ENCODE data around the gene VDAC2.
"Not testable (repeated sequence)": the region's sequence is repeated elsewhere in the genome, so short reads cannot be mapped to it uniquely, and the experiment has no call there.

VDAC2 gene

GRCh38 chr10:75211007-75211691, 553 bp downstream of the VDAC2 start:
- H3K9ac ChIP-seq (ENCODE audit: low read length), result peak overlapping the region; percentile 100
- no peaks in the 10 kb centered on the region for H3K9me3 ChIP-seq (ENCODE audit: control insufficient read depth, low read length)
- no peaks in the 10 kb centered on the region for H3K27me3 ChIP-seq (replicated peaks; ENCODE audit: control insufficient read depth, insufficient read depth, low read length)
- H3K4me1 ChIP-seq (ENCODE audit: control insufficient read depth, insufficient read depth, low read length), result peaks cover 38% of the 10 kb centered on the region
- peak overlapping the region; percentile 99 for H3K4me3 ChIP-seq (ENCODE audit: low read length)
- peaks cover 40% of the 10 kb centered on the region for H3K36me3 ChIP-seq (ENCODE audit: control insufficient read depth, insufficient read depth, low read length, severe bottlenecking)
- peak; percentile 81 for DNase-seq (ENCODE audit: low read depth)

DNA sequence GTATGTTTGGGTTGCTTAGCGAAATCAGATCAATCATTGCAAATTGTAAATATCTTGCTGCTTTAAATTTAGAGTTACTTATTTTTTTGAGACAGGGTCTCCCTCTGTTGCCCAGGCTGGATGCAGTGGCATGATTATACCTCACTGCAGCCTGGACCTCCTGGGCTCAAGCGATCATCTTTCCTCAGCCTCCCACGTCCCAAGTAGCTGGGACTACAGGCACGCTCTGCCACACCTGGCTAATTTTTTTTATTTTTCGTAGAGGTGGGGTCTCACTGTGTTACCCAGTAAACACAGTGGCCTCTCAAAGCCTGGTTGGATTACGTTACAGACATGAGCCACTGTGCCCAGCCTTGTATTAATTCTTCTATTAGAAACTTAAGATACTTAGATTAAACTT, 1.7 kb downstream of the VDAC2 start:
- no peak for DNase-seq (ENCODE audit: low read depth)
- no peaks in the 10 kb centered on the region for H3K9me3 ChIP-seq (ENCODE audit: control insufficient read depth, low read length)
- peak overlapping the region; percentile 100 for H3K9ac ChIP-seq (ENCODE audit: low read length)
- H3K4me3 ChIP-seq (ENCODE audit: low read length), result peak overlapping the region; percentile 99
- H3K36me3 ChIP-seq (ENCODE audit: control insufficient read depth, insufficient read depth, low read length, severe bottlenecking), result peaks cover 52% of the 10 kb centered on the region
- peaks cover 46% of the 10 kb centered on the region for H3K4me1 ChIP-seq (ENCODE audit: control insufficient read depth, insufficient read depth, low read length)
- no peaks in the 10 kb centered on the region for H3K27me3 ChIP-seq (replicated peaks; ENCODE audit: control insufficient read depth, insufficient read depth, low read length)

DNA sequence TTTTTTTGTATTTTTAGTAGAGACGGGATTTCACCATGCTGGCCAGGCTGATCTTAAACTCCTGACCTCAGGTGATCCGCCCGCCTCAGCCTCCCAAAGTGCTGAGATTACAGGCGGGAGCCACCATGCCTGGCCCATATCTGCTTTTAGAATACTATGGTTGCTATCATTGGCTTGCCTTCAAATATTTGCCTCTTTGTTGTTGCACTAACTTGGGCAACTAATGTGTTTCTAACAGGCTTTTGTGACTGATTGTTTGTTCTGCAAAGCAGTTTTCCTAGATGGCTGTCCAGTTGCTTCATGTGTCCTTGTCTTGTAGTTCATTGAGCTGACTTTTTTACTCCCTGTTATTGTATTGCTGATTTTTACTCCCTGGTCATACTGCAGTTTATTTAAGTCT, 9.7 kb downstream of the VDAC2 start:
- no peak for DNase-seq (ENCODE audit: low read depth)
- no peaks in the 10 kb centered on the region for H3K27me3 ChIP-seq (replicated peaks; ENCODE audit: control insufficient read depth, insufficient read depth, low read length)
- no peaks in the 10 kb centered on the region for H3K9me3 ChIP-seq (ENCODE audit: control insufficient read depth, low read length)
- no peak overlapping the region for H3K4me3 ChIP-seq (ENCODE audit: low read length)
- H3K4me1 ChIP-seq (ENCODE audit: control insufficient read depth, insufficient read depth, low read length), result peaks cover 45% of the 10 kb centered on the region
- H3K9ac ChIP-seq (ENCODE audit: low read length), result no peak overlapping the region
- peaks cover 94% of the 10 kb centered on the region for H3K36me3 ChIP-seq (ENCODE audit: control insufficient read depth, insufficient read depth, low read length, severe bottlenecking)

- not testable (repeated sequence) for H3K9me3 ChIP-seq (ENCODE audit: control insufficient read depth, low read length); DNase-seq (ENCODE audit: low read depth); H3K9ac ChIP-seq (ENCODE audit: low read length); H3K4me3 ChIP-seq (ENCODE audit: low read length); H3K27me3 ChIP-seq (replicated peaks; ENCODE audit: control insufficient read depth, insufficient read depth, low read length)
- Histone ChIP-seq H3K4me1 (ENCODE audit: control insufficient read depth, insufficient read depth, low read length) (peaks cover 48% of the 10 kb centered on the region), H3K36me3 (ENCODE audit: control insufficient read depth, insufficient read depth, low read length, severe bottlenecking) (peaks cover 84% of the 10 kb centered on the region)
Observed at GRCh38 chr10:75221492-75221891, 10.9 kb downstream of the VDAC2 start.

GRCh38 chr10:75223507-75223906, 12.9 kb downstream of the VDAC2 start:
- H3K4me1 ChIP-seq (ENCODE audit: control insufficient read depth, insufficient read depth, low read length), result peaks cover 56% of the 10 kb centered on the region
- peak overlapping the region; percentile 3 for H3K9ac ChIP-seq (ENCODE audit: low read length)
- no peaks in the 10 kb centered on the region for H3K27me3 ChIP-seq (replicated peaks; ENCODE audit: control insufficient read depth, insufficient read depth, low read length)
- no peak for DNase-seq (ENCODE audit: low read depth)
- no peak overlapping the region for H3K4me3 ChIP-seq (ENCODE audit: low read length)
- H3K36me3 ChIP-seq (ENCODE audit: control insufficient read depth, insufficient read depth, low read length, severe bottlenecking), result peaks cover 78% of the 10 kb centered on the region
- H3K9me3 ChIP-seq (ENCODE audit: control insufficient read depth, low read length), result no peaks in the 10 kb centered on the region

DNA sequence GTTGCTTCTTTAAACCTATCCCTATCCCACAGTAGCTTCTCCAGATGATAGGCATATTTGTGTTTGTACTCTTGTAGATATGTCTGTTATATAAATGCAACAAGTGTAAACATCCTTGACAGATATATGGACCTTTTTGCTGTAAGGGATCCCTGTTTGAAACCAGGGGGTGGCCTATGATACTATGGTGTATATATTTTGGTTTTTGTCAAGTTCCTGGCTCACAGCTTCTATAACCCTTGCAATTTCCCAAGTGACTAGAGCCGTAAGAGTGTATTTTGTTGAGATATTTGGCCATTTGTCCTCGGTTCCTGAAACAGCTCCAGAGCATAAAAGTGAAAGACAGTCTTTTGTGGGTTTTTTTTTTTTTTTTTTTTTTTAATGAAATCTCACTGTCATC, 15.5 kb downstream of the VDAC2 start:
- Histone ChIP-seq H3K4me1 (ENCODE audit: control insufficient read depth, insufficient read depth, low read length) (peaks cover 70% of the 10 kb centered on the region), H3K36me3 (ENCODE audit: control insufficient read depth, insufficient read depth, low read length, severe bottlenecking) (peaks cover 80% of the 10 kb centered on the region), H3K9ac (ENCODE audit: low read length) (peak overlapping the region; percentile 80), H3K27me3 (replicated peaks; ENCODE audit: control insufficient read depth, insufficient read depth, low read length) (no peaks in the 10 kb centered on the region), H3K4me3 (ENCODE audit: low read length) (peak overlapping the region; percentile 71), H3K9me3 (ENCODE audit: control insufficient read depth, low read length) (no peaks in the 10 kb centered on the region)
- no peak for DNase-seq (ENCODE audit: low read depth)

GRCh38 chr10:75226656-75227055, 16.1 kb downstream of the VDAC2 start:
- Histone ChIP-seq H3K36me3 (ENCODE audit: control insufficient read depth, insufficient read depth, low read length, severe bottlenecking) (peaks cover 80% of the 10 kb centered on the region), H3K9ac (ENCODE audit: low read length) (peak overlapping the region; percentile 80), H3K9me3 (ENCODE audit: control insufficient read depth, low read length) (no peaks in the 10 kb centered on the region), H3K4me3 (ENCODE audit: low read length) (peak overlapping the region; percentile 9), H3K4me1 (ENCODE audit: control insufficient read depth, insufficient read depth, low read length) (peaks cover 70% of the 10 kb centered on the region), H3K27me3 (replicated peaks; ENCODE audit: control insufficient read depth, insufficient read depth, low read length) (no peaks in the 10 kb centered on the region)
- no peak for DNase-seq (ENCODE audit: low read depth)

DNA sequence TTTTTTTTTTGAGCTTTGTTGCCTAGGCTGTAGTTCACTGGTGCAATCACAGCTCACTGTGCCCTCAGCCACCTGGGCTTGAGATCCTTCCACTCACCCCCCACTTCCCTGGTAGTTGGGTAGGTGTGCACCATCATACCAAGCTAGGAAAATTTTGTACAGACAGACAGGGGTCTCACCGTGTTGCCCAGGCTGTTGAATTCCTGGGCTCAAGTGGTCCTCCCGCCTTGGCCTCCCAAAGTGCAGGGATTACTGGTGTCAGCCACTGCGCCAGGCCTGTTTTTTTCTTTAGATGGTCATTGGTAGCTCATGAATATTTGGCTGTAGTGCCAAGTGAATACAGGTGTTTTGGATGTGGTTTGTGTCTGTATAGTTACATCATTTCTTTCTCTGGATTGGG, 17.7 kb downstream of the VDAC2 start:
- Histone ChIP-seq H3K4me1 (ENCODE audit: control insufficient read depth, insufficient read depth, low read length) (peaks cover 66% of the 10 kb centered on the region), H3K27me3 (replicated peaks; ENCODE audit: control insufficient read depth, insufficient read depth, low read length) (no peaks in the 10 kb centered on the region), H3K9ac (ENCODE audit: low read length) (no peak overlapping the region), H3K9me3 (ENCODE audit: control insufficient read depth, low read length) (no peaks in the 10 kb centered on the region), H3K36me3 (ENCODE audit: control insufficient read depth, insufficient read depth, low read length, severe bottlenecking) (peaks cover 80% of the 10 kb centered on the region), H3K4me3 (ENCODE audit: low read length) (no peak overlapping the region)
- DNase-seq (ENCODE audit: low read depth), result no peak

DNA sequence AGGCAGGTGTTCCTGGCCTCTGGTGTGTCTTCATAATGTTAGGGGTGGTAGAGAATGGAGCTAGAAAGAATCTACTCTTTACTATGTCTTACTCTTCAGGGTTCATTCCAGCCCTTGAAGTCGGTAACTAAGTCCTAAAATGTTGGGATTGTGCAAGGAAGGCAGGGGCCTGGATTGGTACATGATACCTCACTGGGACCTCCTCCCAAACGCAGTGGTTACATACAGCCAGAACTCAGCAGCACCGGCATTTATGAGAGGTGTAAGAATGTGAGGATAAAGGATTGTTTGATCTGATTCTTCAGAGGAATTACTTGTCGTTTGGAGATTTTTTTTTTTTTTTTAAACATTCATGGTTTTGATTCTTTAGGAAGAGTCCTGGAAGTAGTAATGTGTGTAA, 18.2 kb downstream of the VDAC2 start:
- Histone ChIP-seq H3K4me3 (ENCODE audit: low read length) (no peak overlapping the region), H3K9ac (ENCODE audit: low read length) (peak overlapping the region; percentile 14), H3K9me3 (ENCODE audit: control insufficient read depth, low read length) (no peaks in the 10 kb centered on the region), H3K4me1 (ENCODE audit: control insufficient read depth, insufficient read depth, low read length) (peaks cover 61% of the 10 kb centered on the region), H3K36me3 (ENCODE audit: control insufficient read depth, insufficient read depth, low read length, severe bottlenecking) (peaks cover 75% of the 10 kb centered on the region), H3K27me3 (replicated peaks; ENCODE audit: control insufficient read depth, insufficient read depth, low read length) (no peaks in the 10 kb centered on the region)
- peak; percentile 43 for DNase-seq (ENCODE audit: low read depth)

- Histone ChIP-seq H3K4me3 (ENCODE audit: low read length) (no peak overlapping the region), H3K4me1 (ENCODE audit: control insufficient read depth, insufficient read depth, low read length) (peaks cover 57% of the 10 kb centered on the region), H3K9ac (ENCODE audit: low read length) (peak overlapping the region; percentile 22), H3K9me3 (ENCODE audit: control insufficient read depth, low read length) (no peaks in the 10 kb centered on the region), H3K27me3 (replicated peaks; ENCODE audit: control insufficient read depth, insufficient read depth, low read length) (no peaks in the 10 kb centered on the region), H3K36me3 (ENCODE audit: control insufficient read depth, insufficient read depth, low read length, severe bottlenecking) (peaks cover 64% of the 10 kb centered on the region)
- peak; percentile 52 for DNase-seq (ENCODE audit: low read depth)
Observed at GRCh38 chr10:75229971-75230370, 19.4 kb downstream of the VDAC2 start.

DNA sequence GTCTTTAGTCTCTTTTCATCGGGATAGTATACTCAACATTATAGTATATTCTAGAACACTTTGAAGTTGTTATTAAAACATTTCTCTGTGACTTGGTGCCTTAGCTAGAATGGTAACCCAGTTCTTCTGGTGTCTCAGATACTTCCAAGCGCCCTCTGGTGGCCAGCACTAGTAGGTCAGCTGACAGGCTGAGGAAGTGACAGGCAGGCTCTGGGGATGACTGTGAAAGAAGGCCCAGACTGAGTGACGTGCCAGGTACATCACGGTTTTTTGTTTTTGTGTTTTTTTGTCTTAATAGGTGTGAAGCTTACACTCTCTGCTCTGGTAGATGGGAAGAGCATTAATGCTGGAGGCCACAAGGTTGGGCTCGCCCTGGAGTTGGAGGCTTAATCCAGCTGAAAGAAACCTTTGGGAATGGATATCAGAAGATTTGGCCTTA, 20.0 kb downstream of the VDAC2 start:
- H3K4me3 ChIP-seq (ENCODE audit: low read length), result no peak overlapping the region
- H3K9ac ChIP-seq (ENCODE audit: low read length), result no peak overlapping the region
- H3K4me1 ChIP-seq (ENCODE audit: control insufficient read depth, insufficient read depth, low read length), result peaks cover 55% of the 10 kb centered on the region
- DNase-seq (ENCODE audit: low read depth), result peak; percentile 97
- H3K9me3 ChIP-seq (ENCODE audit: control insufficient read depth, low read length), result no peaks in the 10 kb centered on the region
- peaks cover 62% of the 10 kb centered on the region for H3K36me3 ChIP-seq (ENCODE audit: control insufficient read depth, insufficient read depth, low read length, severe bottlenecking)
- no peaks in the 10 kb centered on the region for H3K27me3 ChIP-seq (replicated peaks; ENCODE audit: control insufficient read depth, insufficient read depth, low read length)
